CD4-positive, alpha-beta T cell (primary cell): ENCODE measurements around the gene SNHG17. TPM values are rescaled to one million over a fixed set of nuclear protein-coding genes. Genes with fewer than 3 reads are reported as not detected.

ENCODE experiments used
- ATAC-seq: fragments of 200-7000 bp; cut with Tn5 transposase; one replicate; pipeline ENCODE4 v1.10.0; 2022; ENCODE audit warnings: mild to moderate bottlenecking; ENCODE audit not compliant: poor library complexity
- CTCF ChIA-PET: fragments of 350-600 bp; sonication (Branson Sonifier 250); formaldehyde crosslinking; loops from one replicate; lab custom pipeline; 2021; ENCODE audit warnings: antibody characterized with exemption, inconsistent platforms; lab: Charles Lee
- POLR2A ChIA-PET: fragments of 350-600 bp; sonication (Branson Sonifier 250); formaldehyde crosslinking; loops from one replicate; lab custom pipeline; 2021; ENCODE audit warnings: antibody characterized with exemption, inconsistent platforms; lab: Charles Lee
- DNase-seq, 14 experiments: peaks; one replicate each; pipeline ENCODE4 v3.0.0-alpha.2; 2013 to 2020; ENCODE audit warnings: mixed read lengths in 2 of 14
- H3K27ac ChIP-seq, 2 donors: one replicate each; pipeline versions ENCODE4 v1.5.1 to v1.7.0; 2013; ENCODE audit warnings: low read length in 2 of 2, low read depth in 1 of 2, mild to moderate bottlenecking in 1 of 2
- H3K27me3 ChIP-seq, 2 experiments: 1 replicate in 1 of 2; 2 replicates in 1 of 2; pipeline versions ENCODE4 v1.6.1 to v1.7.0; 2013; ENCODE audit warnings: low read length in 2 of 2, control low read depth in 1 of 2, mild to moderate bottlenecking in 1 of 2, moderate library complexity in 1 of 2; ENCODE audit not compliant: insufficient read depth in 2 of 2, control insufficient read depth in 1 of 2
- H3K36me3 ChIP-seq: one replicate; pipeline ENCODE4 v1.6.1; 2013; ENCODE audit warnings: low read length, control low read depth; ENCODE audit not compliant: insufficient read depth
- H3K4me1 ChIP-seq: one replicate; pipeline ENCODE4 v1.6.1; 2013; ENCODE audit warnings: low read length, control low read depth; ENCODE audit not compliant: insufficient read depth
- H3K4me3 ChIP-seq: one replicate; pipeline ENCODE4 v1.5.1; 2013; ENCODE audit warnings: mild to moderate bottlenecking, low read length, moderate library complexity
- H3K9me3 ChIP-seq, 2 experiments: 1 replicate in 1 of 2; 2 replicates in 1 of 2; pipeline versions ENCODE4 v1.6.1 to v1.7.0; 2013; ENCODE audit warnings: low read length in 2 of 2, mild to moderate bottlenecking in 2 of 2, control low read depth in 1 of 2, moderate library complexity in 1 of 2; ENCODE audit not compliant: control insufficient read depth in 1 of 2, insufficient read depth in 1 of 2
- H3K27ac Mint-ChIP-seq: one replicate; pipeline ENCODE4 v1.8.0; 2020; ENCODE audit warnings: mixed read lengths
- H3K27me3 Mint-ChIP-seq: one replicate; pipeline ENCODE4 v1.8.0; 2021; ENCODE audit warnings: mixed read lengths
- H3K36me3 Mint-ChIP-seq: one replicate; pipeline ENCODE4 v1.8.0; 2021; ENCODE audit warnings: low read depth, mixed read lengths
- H3K4me1 Mint-ChIP-seq: one replicate; pipeline ENCODE4 v1.8.0; 2021; ENCODE audit warnings: low read depth, mixed read lengths
- H3K4me3 Mint-ChIP-seq: one replicate; pipeline ENCODE4 v1.8.0; 2020; ENCODE audit warnings: mild to moderate bottlenecking, mixed read lengths
- H3K9me3 Mint-ChIP-seq: one replicate; pipeline ENCODE4 v1.8.0; 2020; ENCODE audit warnings: mixed read lengths
- CTCF ChIP-seq: fragments of 200-600 bp; IDR thresholded peaks from one replicate; pipeline ENCODE4 v1.8.0; 2022; ENCODE audit warnings: antibody characterized with exemption, mild to moderate bottlenecking
- intact Hi-C, 2 experiments: fragments of 100-400 bp; cut with DNase I in 1 of 2; cut with micrococcal nuclease in 1 of 2; formaldehyde crosslinking; loops; one replicate each; pipeline versions ENCODE4 v1.15.1 to v1.9.0; 2023 to 2025; cut with DNase I, micrococcal nuclease
- total RNA-seq, 174 experiments: library from RNA in 2 of 174; stranded (reverse) in 2 of 174; gene quantifications; one replicate each; pipeline ENCODE4 v1.2.3 and lab custom pipeline; 2021 to 2026

SNHG17 gene
- total RNA-seq, 2 experiments from 2014 or later: 94.1 to 99.3 TPM

- Mint-ChIP-seq H3K27ac (no peak overlapping the region), H3K27me3 (peaks cover 3% of the 10 kb centered on the region), H3K4me1 (no peaks in the 10 kb centered on the region), H3K36me3 (no peaks in the 10 kb centered on the region), H3K9me3 (no peaks in the 10 kb centered on the region), H3K4me3 (no peak overlapping the region)
- ChIA-PET CTCF (interaction anchor here (1.2 kb wide), 1 partner anchor 17 kb away, joined by 3 read pairs; no protein-coding TSS in a partner anchor), POLR2A (no interaction called here)
- H3K9me3 ChIP-seq: no peaks in the 10 kb centered on the region
- TF ChIP-seq CTCF: no peak
- DNase-seq (no peak), ATAC-seq (no peak)
- H3K4me1 ChIP-seq: no peaks in the 10 kb centered on the region
- no peak overlapping the region for H3K4me3 ChIP-seq
- no peaks in the 10 kb centered on the region for H3K27me3 ChIP-seq
- no peaks in the 10 kb centered on the region for H3K36me3 ChIP-seq
- no peak overlapping the region for H3K27ac ChIP-seq
- intact Hi-C loops: no loop called here
Measured at GRCh38 chr20:38373231-38373867, 61.8 kb downstream of the SNHG17 start.

- Histone ChIP-seq H3K4me3 (no peak overlapping the region), H3K4me1 (no peaks in the 10 kb centered on the region), H3K27me3 (no peaks in the 10 kb centered on the region), H3K27ac (no peak overlapping the region), H3K9me3 (no peaks in the 10 kb centered on the region), H3K36me3 (no peaks in the 10 kb centered on the region)
- CTCF ChIA-PET: interaction anchor here (1.2 kb wide), 1 partner anchor 16 kb away, joined by 3 read pairs; no protein-coding TSS in a partner anchor
- intact Hi-C loops: no loop called here
- no peaks in the 10 kb centered on the region for H3K36me3 Mint-ChIP-seq
- no peaks in the 10 kb centered on the region for H3K9me3 Mint-ChIP-seq
- POLR2A ChIA-PET: no interaction called here
- ATAC-seq: no peak
- no peak overlapping the region for H3K27ac Mint-ChIP-seq
- no peak for DNase-seq
- TF ChIP-seq CTCF: no peak
- H3K4me3 Mint-ChIP-seq: no peak overlapping the region
- peaks cover 3% of the 10 kb centered on the region for H3K27me3 Mint-ChIP-seq
- H3K4me1 Mint-ChIP-seq: no peaks in the 10 kb centered on the region
Measured at GRCh38 chr20:38372806-38373205, 62.3 kb downstream of the SNHG17 start.

Other genes starting within 250 kb of the SNHG17 start
- gene KIAA1755, start 174.6 kb downstream of the SNHG17 start, total RNA-seq: not detected
- gene BPI, start 131.2 kb downstream of the SNHG17 start, total RNA-seq: under 1 TPM in 1 of 2 experiments, not detected in 1; 0.14 TPM
- not detected for gene LBP, start 88.8 kb downstream of the SNHG17 start, total RNA-seq
- 10 to 100 TPM; 30.4 to 31.9 TPM for gene RALGAPB, start 37.5 kb upstream of the SNHG17 start, total RNA-seq
- not detected for gene ADIG, start 145.9 kb upstream of the SNHG17 start, total RNA-seq
- gene ARHGAP40, start 166.5 kb upstream of the SNHG17 start, total RNA-seq: not detected